GM18873 (cell line): Measurements from ENCODE around the gene TCEAL8.

Experiments
- ATAC-seq: cut with Tn5 transposase; IDR thresholded peaks from one replicate; pipeline ENCODE4 v1.9.1; 2021; ENCODE audit warnings: mild to moderate bottlenecking, moderate library complexity, moderate number of reproducible peaks; ENCODE audit not compliant: unreplicated experiment, low FRiP score

TCEAL8 gene

DNA sequence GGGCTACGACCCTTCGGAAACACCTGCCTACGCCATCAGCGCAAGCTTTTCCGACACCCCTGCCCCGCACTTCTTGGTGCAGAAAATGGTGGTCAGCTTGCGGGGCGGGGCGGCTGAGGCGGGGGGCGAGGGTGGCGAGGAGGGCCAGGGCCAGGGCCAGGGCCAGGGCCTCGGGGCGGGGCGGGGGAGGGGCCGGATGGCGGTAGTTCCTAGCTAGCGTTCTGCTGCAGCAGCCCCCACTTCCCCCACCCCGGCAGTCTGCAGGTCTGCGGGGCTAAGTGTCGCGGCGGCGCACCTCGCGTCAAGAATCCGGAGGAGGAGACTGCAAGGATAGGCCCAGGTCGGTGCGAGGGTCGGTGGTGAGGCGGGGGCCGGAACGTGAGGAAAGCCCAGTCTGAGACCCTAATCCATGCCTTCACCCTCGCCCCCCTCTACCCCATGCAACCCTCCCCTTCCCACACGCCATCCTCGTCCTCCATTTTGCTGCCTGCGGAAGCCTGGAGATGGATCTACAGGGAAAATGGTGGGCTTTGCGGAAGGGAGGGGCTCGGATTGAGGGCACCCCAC, 39.4 kb downstream of the TCEAL8 start:
- ATAC-seq, result no peak

DNA sequence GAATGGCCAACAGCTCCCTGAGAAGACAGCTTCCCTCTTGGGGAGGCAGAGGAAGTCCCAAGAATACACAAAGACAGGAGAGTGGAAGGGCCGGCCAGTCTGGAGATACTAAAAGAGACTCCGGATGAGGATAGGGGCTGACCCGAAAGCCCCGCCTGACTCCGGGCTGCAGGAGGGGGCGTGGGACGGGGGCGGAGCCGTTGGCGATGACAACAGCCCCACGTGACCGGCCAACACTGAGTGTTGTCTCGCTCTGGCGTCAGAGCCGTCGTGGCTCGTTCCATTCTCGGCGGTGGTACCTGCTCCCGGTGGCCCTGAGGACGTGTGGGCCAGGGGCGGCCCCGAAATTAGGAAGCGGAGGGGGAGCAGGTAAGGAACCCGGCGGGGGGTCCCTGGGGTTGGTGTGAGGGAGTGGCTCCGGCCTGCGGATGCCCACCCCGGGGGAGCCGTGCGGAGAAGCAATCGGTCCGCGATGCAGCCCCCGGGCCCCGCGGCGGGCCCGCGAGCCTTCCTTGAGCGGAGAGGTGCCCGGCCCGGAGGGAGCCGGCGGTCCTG, 40.0 kb downstream of the TCEAL8 start, which contains the start of gene BEX4:
TSS of gene BEX4 (plus strand) at position 239 of the 555 bp plus-strand sequence. CDS start 1,046 bp downstream, outside the sequence.
- ATAC-seq, result peak; percentile 89

DNA sequence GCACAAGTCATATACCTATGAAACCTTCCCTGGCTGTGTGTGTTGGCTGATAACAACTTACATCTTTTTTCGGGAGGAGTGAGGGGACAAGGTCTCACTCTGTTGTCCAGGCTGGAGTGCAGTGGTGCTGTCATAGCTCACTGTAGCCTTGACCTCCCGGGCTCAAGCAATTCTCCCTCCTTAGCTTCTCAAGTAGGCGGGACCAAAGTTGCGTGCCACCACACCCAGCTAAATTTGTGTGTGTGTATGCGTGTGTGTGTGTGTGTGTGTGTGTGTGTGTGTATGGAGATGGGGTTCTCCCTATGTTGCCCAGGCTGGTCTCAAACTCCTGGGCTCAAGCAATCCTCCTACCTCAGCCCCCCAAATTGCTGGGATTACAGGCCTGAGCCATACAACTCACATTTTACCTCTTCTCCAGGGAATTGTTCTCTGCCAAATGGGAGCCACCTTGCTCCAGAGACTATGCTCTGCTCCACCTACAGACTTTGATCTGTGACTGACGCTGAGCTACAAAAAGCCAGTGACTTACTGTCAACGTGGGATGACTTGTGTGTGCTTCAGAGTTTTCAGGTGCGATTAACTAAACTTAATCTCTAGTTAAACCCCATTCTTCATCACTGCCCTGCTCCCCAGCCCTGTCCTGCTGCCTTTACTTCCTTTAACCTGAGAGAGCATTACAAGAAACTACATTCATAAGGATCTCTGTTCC, 42.1 kb downstream of the TCEAL8 start:
- no peak for ATAC-seq

GRCh38 chrX:103211012-103211715, 43.8 kb downstream of the TCEAL8 start:
- ATAC-seq, result no peak

DNA sequence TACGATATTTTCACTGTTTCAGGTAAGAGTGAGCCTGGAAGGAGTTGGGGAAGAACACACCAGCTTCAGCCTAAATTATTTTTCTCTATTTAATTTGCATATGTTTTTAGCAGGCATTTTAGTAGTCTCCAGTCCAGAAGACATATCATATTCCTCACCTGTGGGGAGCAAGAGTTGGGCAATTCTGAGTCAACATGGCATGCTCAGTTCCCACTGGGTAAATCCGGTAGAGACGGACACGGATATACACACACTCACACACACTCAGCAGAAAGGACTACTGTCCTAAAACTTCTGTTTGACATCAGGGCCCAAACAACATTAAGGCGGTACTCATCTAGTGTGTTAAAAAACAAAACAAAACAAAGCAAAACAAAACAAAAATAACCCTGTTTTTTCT, 44.9 kb downstream of the TCEAL8 start:
- ATAC-seq, result no peak
